ENCODE results near the gene TECPR1.

- TF ChIP-seq CTCF (IDR thresholded peaks at IDR 0.05), result no peak
- no peak for TF ChIP-seq EZH2 (IDR thresholded peaks at IDR 0.05)
- TF ChIP-seq EZH2phosphoT487 (IDR thresholded peaks at IDR 0.05), result no peak
Observed at GRCh38 chr7:98204670-98205069, 47.4 kb downstream of the TECPR1 start.

Data from neural progenitor cell (in vitro differentiated cells).